Adrenal gland (tissue), 12 donors: Measurements from ENCODE around the gene SELPLG. TPM values are rescaled to one million over a fixed set of nuclear protein-coding genes. Genes with fewer than 3 reads are reported as not detected.

Source experiments
- DNase-seq, 7 donors: peaks; one replicate each; pipeline ENCODE4 v3.0.0-alpha.2; 2019 to 2020
- H3K27ac ChIP-seq, 5 donors: fragments of 200-600 bp; sonication (generic) in 4 of 5; 1 replicate in 3 of 5; 2 replicates in 2 of 5; pipeline versions ENCODE4 v1.5.1 to v1.8.0; 2016 to 2020; ENCODE audit warnings: mild to moderate bottlenecking in 1 of 5
- H3K27me3 ChIP-seq: fragments of 200-600 bp; 2 replicates; pipeline ENCODE4 v1.8.0; 2021
- H3K36me3 ChIP-seq, 2 donors: fragments of 200-600 bp; replicated peaks in 1 of 2; 1 replicate in 1 of 2; 2 replicates in 1 of 2; pipeline versions ENCODE4 v1.5.1 to v1.8.0; 2018 to 2022
- H3K4me1 ChIP-seq, 2 donors: fragments of 200-600 bp; replicated peaks in 1 of 2; 1 replicate in 1 of 2; 2 replicates in 1 of 2; pipeline versions ENCODE4 v1.5.1 to v1.8.0; 2018 to 2021
- H3K4me3 ChIP-seq, 4 donors: fragments of 200-600 bp; sonication (generic) in 3 of 4; one replicate each; pipeline ENCODE4 v1.5.1; 2016 to 2018
- H3K9me3 ChIP-seq, 3 donors: fragments of 200-600 bp; sonication (generic) in 1 of 3; replicated peaks in 1 of 3; 1 replicate in 2 of 3; 2 replicates in 1 of 3; pipeline versions ENCODE4 v1.5.1 to v1.8.0; 2016 to 2021
- POLR2A ChIP-seq, 2 donors: fragments of 450-650 bp; IDR thresholded peaks; one replicate each; pipeline ENCODE4 v1.6.1; 2017; ENCODE audit warnings: antibody characterized with exemption in 2 of 2, mild to moderate bottlenecking in 2 of 2, moderate library complexity in 1 of 2
- WGBS, 4 donors: extraction: QIAGEN DNeasy Blood & Tissue Kit in 2 of 4; methylation state at CpG; one replicate each; pipeline versions ENCODE4 v1.1.5 to v1.1.7; 2013 to 2017; 5-methylcytosine and 5-hydroxymethylcytosine counted together
- intact Hi-C, 2 donors: fragments of 100-400 bp; cut with DNase I; formaldehyde crosslinking; loops; one replicate each; pipeline versions ENCODE4 v1.14.1 to v1.15.0; 2022 to 2023
- polyA plus RNA-seq, 3 donors: library from polyadenylated mRNA; stranded (reverse); fragments of 200-250 nt in 2 of 3; fragments of 350-450 nt in 1 of 3; fragmentation: Illumina TruSeq in 1 of 3; extraction: RNeasy Lipid Tissue Mini Kit (QIAGEN cat#74804) in 1 of 3; gene quantifications; one replicate each; pipeline ENCODE4 v1.2.3, GENCODE V29; 2013 to 2014
- total RNA-seq, 9 donors: library from RNA; depleted of rRNA in 4 of 9; stranded (reverse); fragments of >200 nt in 4 of 9; fragments of 120-200 nt in 1 of 9; fragmentation: NEBNext Ultra II Directional in 1 of 9; extraction: Animal tissue kit (Norgen Biotek cat#: 25700) in 1 of 9; gene quantifications; one replicate each; pipeline versions ENCODE4 v1.1.0 to v1.2.4, GENCODE V29; 2013 to 2023
- TF ChIP-seq, protein P1 (sequence below), 6 experiments: fragments of 450-650 bp in 4 of 6; fragments of 200-600 bp in 2 of 6; sonication (generic) in 1 of 6; IDR thresholded peaks; 1 replicate in 5 of 6; 2 replicates in 1 of 6; pipeline versions ENCODE4 v1.5.1 to v1.8.0; 2016 to 2021; ENCODE audit warnings: antibody characterized with exemption in 6 of 6, mild to moderate bottlenecking in 2 of 6, moderate library complexity in 1 of 6
- donor health status: healthy with polysubstance abuse.
- donor health status: Bipolar disorder and iron deficiency.
- donor health status: DM: yes; HTN: yes; CAD: no.
- donor health status: DM: no; HTN: no; CAD: no.
- donor health status: DM: no; HTN: no; CAD: no.
- donor health status: DM: yes; HTN: yes; CAD: no.

SELPLG gene
- total and polyA plus RNA-seq, 12 donors, result 1.5 to 46.1 (median 14.3) TPM

DNA sequence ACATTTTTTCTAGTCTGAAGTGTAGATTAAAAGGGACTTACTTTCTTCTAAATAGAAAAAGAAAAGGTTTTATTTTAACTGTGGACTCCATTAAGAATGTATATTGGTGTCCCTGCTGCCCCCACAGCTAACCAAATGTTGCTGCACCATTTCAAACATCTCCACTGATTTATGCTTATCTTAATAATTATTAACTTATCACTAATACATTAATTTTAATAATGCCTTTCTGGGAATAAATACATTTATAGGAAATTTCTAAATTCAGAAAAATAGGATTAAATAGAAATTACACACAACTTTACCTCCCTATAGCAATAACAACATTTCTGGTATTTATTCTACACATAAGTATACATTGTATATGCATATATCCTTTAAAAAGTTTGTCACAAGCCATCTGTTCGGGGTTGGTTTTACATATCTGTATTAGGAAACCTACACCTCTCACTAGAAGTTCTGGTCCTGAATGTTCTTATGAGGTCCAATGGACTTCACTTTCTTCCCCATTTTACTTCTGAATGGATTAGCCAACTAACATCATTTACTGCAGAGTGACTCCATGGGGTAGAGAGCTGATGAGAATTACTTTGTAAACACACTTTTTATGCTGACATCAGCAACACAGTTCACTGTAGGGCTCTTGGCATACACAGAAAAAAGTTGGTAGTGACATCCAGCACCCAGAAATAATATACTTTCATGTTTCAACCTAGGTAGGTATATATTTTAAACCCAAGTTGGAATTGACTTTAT lies 9.4 kb upstream of the SELPLG start:
- TF ChIP-seq, protein P1, sequence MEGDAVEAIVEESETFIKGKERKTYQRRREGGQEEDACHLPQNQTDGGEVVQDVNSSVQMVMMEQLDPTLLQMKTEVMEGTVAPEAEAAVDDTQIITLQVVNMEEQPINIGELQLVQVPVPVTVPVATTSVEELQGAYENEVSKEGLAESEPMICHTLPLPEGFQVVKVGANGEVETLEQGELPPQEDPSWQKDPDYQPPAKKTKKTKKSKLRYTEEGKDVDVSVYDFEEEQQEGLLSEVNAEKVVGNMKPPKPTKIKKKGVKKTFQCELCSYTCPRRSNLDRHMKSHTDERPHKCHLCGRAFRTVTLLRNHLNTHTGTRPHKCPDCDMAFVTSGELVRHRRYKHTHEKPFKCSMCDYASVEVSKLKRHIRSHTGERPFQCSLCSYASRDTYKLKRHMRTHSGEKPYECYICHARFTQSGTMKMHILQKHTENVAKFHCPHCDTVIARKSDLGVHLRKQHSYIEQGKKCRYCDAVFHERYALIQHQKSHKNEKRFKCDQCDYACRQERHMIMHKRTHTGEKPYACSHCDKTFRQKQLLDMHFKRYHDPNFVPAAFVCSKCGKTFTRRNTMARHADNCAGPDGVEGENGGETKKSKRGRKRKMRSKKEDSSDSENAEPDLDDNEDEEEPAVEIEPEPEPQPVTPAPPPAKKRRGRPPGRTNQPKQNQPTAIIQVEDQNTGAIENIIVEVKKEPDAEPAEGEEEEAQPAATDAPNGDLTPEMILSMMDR (IDR thresholded peaks at IDR 0.05), result no peak
- no peak for TF ChIP-seq POLR2A (IDR thresholded peaks at IDR 0.05)
- no peak overlapping the region for H3K4me3 ChIP-seq
- intact Hi-C loops, result no loop called here
- H3K9me3 ChIP-seq, result no peaks in the 10 kb centered on the region
- DNase-seq, result no peak
- H3K27me3 ChIP-seq, result no peaks in the 10 kb centered on the region
- 91 to 100% (median 96%) methylated on average over 1 of the region's 1 CpG for WGBS, 4 donors
- H3K36me3 ChIP-seq, result peaks cover 0 to 7% of the 10 kb centered on the region in 2 donors
- H3K4me1 ChIP-seq, result peaks cover 35 to 70% of the 10 kb centered on the region in 2 donors
- H3K27ac ChIP-seq, result peak overlapping the region in 4 of 5 donors; percentile 54 to 86 (median 72)

DNA sequence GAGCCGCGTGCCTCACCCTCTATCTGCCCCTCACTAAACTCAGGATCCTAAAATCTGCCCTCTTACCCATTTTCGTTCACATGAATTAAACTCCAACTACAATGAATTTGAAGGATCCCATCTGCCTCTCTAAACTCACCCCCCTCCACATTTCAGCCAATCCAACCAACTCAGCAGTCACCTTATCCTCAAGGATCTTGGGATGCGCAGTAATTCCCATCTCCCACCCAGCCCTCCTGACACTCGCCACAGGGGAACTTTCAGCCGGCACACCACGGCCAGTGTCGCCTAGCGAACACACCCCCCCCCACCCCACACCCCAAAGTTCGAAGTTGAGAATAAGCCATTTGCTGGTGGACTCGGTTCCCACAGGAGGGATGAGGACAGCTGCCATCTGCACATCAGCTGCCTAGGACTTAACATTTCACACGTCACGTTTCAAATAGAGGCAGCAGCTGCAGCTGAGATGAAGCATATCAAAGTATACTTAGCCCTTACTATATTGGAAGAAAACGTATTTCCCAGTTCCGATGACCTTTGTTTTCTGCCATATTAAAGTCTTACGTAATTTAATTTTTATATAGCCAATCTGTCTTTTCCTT lies 8.7 kb upstream of the SELPLG start:
- 84 to 92% (median 87%) methylated on average over 16 of the region's 16 CpGs for WGBS, 4 donors
- intact Hi-C loops, result no loop called here
- no peak for TF ChIP-seq POLR2A (IDR thresholded peaks at IDR 0.05)
- TF ChIP-seq, protein P1 (IDR thresholded peaks at IDR 0.05), result no peak

DNA sequence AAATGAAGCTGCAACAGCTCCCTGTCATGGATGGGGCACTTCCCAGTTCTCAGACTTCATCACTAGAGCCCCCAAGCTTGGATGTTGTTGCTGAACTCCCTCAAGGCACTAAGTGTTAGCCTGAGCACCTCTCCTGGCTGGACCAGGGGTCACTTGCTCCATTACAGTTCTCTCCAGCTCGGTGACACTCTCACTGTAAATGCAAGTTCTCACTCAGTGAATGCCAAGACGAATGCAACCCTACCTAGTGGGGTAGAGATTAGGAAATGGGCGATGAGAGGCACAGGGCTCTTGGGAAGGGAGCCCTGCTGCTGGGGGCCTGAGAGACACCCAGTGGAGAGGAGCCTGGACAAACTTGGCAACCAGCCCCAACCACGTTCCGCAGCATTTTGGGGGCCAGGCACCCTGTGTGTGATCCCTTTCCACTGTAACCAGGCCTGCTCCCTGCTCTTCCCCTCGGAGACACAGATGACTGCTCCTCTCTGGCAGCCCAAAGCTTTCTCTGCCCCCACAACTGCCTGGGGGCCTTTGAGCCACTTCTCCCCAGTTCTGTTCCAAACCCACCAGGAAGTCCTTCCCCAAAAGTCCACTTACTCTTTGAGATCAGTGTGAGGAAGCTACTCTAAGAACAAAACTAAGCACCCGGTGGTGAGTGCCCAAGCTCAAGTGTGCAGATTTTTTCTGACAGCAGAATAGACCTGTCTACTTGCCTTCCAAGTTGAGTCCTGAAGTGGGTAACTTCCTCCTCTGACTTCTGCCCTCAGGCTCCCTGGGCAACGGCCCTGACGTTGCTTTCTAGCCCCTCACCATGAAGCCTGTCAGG lies 8.0 kb upstream of the SELPLG start:
- WGBS, 4 donors, result 72 to 79% (median 75%) methylated on average over 5 to 9 of the region's 9 CpGs
- H3K36me3 ChIP-seq, result peaks cover 0 to 4% of the 10 kb centered on the region in 2 donors
- H3K27ac ChIP-seq, result peak overlapping the region in 1 of 5 donors; percentile 31
- no peaks in the 10 kb centered on the region for H3K9me3 ChIP-seq
- H3K4me1 ChIP-seq, result peaks cover 29 to 67% of the 10 kb centered on the region in 2 donors
- no peaks in the 10 kb centered on the region for H3K27me3 ChIP-seq
- H3K4me3 ChIP-seq, result no peak overlapping the region
- intact Hi-C loops, result no loop called here
- DNase-seq, result no peak
- TF ChIP-seq, protein P1 (IDR thresholded peaks at IDR 0.05), result no peak
- TF ChIP-seq POLR2A (IDR thresholded peaks at IDR 0.05), result no peak

More for the DNA sequence above, 8.7 kb upstream of the SELPLG start:
- H3K36me3 ChIP-seq, result peaks cover 0 to 4% of the 10 kb centered on the region in 2 donors
- H3K27me3 ChIP-seq, result no peaks in the 10 kb centered on the region
- H3K9me3 ChIP-seq, result no peaks in the 10 kb centered on the region
- DNase-seq, result no peak
- no peak overlapping the region for H3K4me3 ChIP-seq
- H3K4me1 ChIP-seq, result peaks cover 32 to 71% of the 10 kb centered on the region in 2 donors
- peak overlapping the region in 1 of 5 donors; percentile 31 for H3K27ac ChIP-seq
